ENCODE data around the gene INPP5A.

Gene INPP5A

GRCh38 chr10:132627666-132628531, 90.3 kb downstream of the INPP5A start:
- intact Hi-C loops (cut with DNase I) = no loop called here
- peak in 21 of 42 donors; percentile 33 to 79 (median 57) for DNase-seq

DNA sequence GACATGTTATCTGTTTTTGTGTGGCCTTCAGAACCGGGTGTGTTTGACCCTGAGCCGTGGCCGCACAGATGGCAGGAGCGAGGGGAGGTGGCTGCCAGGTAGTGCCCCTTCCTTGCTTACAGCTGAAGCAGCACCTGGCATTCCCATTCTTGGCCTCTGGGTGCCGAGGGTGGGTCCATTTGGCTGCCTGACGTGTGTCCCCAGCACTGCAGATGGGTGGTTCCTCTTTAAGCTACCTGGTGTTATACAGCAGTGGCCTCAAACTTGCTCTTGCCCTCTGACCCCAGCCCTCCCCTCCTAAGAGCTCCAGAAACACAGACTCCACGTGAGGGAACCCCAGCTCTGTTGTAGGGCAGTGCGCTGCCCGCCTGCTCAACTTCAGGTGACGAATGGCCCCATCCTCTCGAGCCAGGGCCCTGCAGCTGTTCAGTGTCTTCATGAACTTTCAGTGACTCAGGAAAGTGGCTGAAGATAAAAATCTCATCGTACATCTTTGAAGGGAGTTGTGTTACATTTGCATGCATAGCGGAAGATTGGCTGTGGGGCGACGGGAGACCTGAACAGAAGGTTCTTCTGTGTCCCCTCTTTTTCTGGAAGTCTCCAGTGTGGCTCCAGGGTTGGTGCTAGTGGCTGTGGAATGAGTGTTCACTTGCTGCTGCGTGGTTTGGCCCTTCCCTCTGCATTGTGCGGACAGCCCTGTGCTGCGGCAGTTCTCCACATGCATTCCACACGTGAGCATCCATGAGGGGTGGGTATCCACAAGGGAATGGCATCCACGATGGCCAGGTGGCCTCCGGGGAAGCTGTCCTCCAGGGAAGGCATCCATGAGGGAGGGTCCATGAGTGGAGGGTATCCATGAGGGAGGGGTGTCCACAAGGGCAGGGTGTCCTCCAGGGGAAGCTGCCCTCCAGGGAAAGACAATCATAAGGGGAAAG, 91.6 kb downstream of the INPP5A start:
- DNase-seq = peak in 8 of 42 donors; percentile 1 to 34 (median 16)
- intact Hi-C loops (cut with DNase I) = no loop called here

- intact Hi-C loops (cut with DNase I) = loop anchor here (10.0 kb wide), 1 partner anchor 235 kb away; the partner anchor contains the start of gene PWWP2B
These were observed 92.6 kb downstream of the INPP5A start for GRCh38 chr10:132630156-132630555.

DNA sequence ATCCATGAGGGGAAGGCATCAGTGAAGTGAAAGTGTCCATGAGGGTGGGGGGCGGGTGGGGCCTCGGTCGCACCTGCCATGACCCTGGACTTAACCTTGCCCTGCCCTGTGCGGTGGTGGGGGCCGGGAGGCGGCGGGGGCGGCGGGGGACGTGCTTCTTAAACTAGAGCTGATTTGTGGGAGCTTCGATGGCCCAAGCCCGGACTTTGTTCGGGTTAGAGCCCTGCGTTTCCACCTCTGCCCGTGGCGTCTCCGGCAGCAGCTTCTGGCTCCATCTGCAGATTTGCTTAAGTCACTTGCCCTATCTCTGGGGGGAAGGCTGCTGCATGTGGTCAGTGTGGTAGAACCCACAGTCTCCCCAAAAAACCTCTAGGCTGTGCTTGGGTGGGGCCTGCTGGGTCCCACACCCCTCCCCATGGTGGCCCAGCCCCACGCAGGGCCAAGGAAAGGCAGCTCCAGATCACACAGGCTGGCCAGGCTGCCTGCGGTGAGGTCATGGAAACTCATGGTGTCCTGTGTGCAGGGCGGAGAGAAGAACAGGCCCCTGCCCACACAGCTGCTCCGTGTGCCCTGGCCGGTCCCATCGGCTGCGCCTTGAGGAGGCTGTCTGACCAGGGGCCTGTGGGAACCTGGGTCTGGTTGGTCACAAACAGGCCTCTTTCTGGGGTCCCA, 93.2 kb downstream of the INPP5A start:
- peak in 13 of 42 donors; percentile 23 to 64 (median 35) for DNase-seq
- intact Hi-C loops (cut with DNase I) = loop anchor here (10.0 kb wide), 1 partner anchor 236 kb away; the partner anchor contains the start of gene PWWP2B

More at GRCh38 chr10:132630156-132630555, 92.6 kb downstream of the INPP5A start:
- DNase-seq = peak in 2 of 42 donors; percentile 3 to 7

DNA sequence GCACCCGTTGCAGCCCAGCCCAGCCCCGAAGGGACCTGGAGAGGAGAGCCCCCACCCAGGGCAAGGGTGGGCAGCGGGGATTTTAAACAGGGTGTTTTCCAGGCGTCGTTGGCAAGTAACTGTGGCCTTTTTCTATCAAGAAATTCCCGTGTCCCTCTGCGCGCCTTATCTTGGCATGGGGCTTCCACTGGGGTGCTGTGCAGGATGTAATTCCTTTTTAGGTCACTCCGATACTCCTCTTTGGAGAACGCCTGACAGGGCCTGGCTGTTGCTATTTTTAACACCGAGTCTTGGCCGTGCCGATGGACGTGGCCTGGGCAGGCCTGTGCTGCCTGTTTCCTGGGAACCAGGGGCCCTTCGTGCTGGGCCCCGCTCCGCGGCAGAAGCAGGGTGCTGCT, 93.8 kb downstream of the INPP5A start:
- peak in 13 of 42 donors; percentile 21 to 56 (median 44) for DNase-seq
- intact Hi-C loops (cut with DNase I) = loop anchor here (10.0 kb wide), 1 partner anchor 237 kb away; the partner anchor contains the start of gene PWWP2B

DNA sequence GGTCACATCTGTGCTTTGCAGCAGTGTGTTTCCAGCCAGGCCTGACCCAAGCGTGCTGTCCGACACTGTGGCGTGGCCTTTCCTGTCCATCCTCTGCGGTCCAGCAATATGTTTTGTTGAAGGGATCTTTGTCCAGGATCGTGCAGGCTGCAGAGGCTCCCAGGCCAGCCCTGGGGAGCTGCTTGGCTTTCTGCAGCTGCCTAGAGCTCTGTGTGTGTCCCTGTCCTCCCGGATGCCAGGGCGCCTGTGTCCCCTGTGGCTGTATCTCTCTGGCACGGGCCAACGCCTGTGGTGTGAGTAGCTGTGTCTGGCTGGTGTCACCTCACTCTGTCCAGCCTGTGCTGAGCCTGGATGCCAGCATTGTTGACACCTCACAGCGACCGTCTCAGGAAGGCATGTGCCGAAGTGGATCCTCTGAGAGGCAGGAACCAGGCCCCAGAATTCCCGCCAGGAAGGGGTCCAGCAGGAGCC, 94.5 kb downstream of the INPP5A start:
- intact Hi-C loops (cut with DNase I) = loop anchor here (10.0 kb wide), 1 partner anchor 237 kb away; the partner anchor contains the start of gene PWWP2B
- peak in 19 of 42 donors; percentile 28 to 66 (median 55) for DNase-seq

GRCh38 chr10:132632851-132633684, 95.5 kb downstream of the INPP5A start:
- peak in 12 of 42 donors; percentile 8 to 45 (median 22) for DNase-seq
- intact Hi-C loops (cut with DNase I) = loop anchor here (10.0 kb wide), 1 partner anchor 238 kb away; the partner anchor contains the start of gene PWWP2B

GRCh38 chr10:132634241-132634946, 96.8 kb downstream of the INPP5A start:
- peak in 21 of 42 donors; percentile 26 to 81 (median 60) for DNase-seq
- intact Hi-C loops (cut with DNase I) = loop anchor here (10.0 kb wide), 1 partner anchor 240 kb away; the partner anchor contains the start of gene PWWP2B

- intact Hi-C loops (cut with DNase I) = loop anchor here (10.0 kb wide), 1 partner anchor 240 kb away; the partner anchor contains the start of gene PWWP2B
- peak in 7 of 42 donors; percentile 6 to 30 (median 16) for DNase-seq
These were observed 97.3 kb downstream of the INPP5A start for GRCh38 chr10:132634947-132635271.

DNA sequence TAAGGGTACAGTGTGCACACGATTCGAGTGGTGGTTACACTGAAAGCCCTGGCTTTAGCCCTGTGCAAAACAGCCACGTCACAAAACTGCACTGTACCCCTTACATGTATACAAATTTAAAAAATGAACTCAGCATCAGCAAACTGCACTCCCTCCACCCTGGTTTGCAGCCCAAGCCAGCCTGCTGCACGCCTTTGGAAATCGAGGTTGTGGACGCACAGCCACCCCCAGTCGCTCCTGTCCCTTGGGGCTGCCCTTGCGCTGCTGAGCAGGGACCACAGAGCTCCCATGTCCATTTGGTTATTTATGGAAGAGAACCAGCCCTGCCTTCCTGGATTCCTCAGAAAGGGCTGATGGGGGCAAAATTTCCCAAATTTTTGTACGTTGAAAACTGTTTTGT, 98.8 kb downstream of the INPP5A start:
- intact Hi-C loops (cut with DNase I) = loop anchor here (2.0 to 10.0 kb wide), 2 partner anchors 178 to 242 kb away; partner anchors contain the start of gene PWWP2B
- DNase-seq = peak in 9 of 42 donors; percentile 1 to 41 (median 13)

- intact Hi-C loops (cut with DNase I) = loop anchor here (2.0 to 10.0 kb wide), 2 partner anchors 179 to 243 kb away; partner anchors contain the start of gene PWWP2B
- DNase-seq = peak in 27 of 42 donors; percentile 8 to 83 (median 34)
These were observed 100.0 kb downstream of the INPP5A start for GRCh38 chr10:132637477-132638129.

- intact Hi-C loops (cut with DNase I) = loop anchor here (10.0 kb wide), 1 partner anchor 243 kb away; the partner anchor contains the start of gene PWWP2B
- DNase-seq = peak in 17 of 42 donors; percentile 7 to 40 (median 19)
These were observed 100.5 kb downstream of the INPP5A start for GRCh38 chr10:132638130-132638515.

GRCh38 chr10:132639470-132639869, 101.9 kb downstream of the INPP5A start:
- peak in 7 of 42 donors; percentile 0 to 14 (median 7) for DNase-seq
- intact Hi-C loops (cut with DNase I) = loop anchor here (10.0 kb wide), 1 partner anchor 245 kb away; the partner anchor contains the start of gene PWWP2B

DNA sequence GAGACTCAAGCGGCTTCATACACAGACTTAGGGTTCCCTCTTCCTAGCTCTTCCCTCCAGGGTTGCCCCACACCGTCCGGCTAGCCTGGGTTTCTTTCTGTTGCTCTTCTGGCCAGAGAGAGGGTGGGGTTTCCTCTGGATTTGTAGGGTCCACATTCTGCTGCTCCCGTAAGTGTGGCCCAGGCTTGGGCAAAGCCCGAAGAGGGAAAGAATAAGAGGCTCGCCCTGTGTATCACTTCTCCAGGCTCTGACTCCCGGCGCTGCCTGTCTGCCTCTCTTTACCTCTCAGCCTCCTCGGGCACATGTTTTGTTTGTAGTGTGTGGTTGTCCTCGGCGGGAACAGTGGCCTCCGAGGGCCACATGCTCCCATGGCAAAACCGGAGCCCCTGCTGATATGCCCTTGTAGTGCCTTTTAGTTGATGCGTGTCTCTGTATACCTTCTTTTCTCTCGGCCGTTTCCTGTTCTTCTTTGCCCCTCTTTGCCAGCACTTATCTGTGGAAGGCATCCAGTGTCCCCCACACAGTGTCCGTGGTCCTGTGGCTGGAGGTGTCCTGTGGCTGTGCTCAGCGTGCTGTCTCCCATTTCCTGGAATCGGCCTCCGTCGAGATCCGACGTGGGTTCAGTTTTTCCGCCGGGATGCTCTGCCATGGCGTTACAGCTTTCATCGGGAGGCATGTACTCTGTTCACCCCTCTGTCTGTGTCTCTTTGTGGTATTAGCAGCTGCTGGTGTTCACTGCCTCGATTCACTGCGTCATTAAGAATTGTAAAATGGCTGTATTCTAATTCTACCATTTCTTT, 102.9 kb downstream of the INPP5A start:
- intact Hi-C loops (cut with DNase I) = loop anchor here (5.0 kb wide), 1 partner anchor 98 kb away; no protein-coding TSS in a partner anchor
- DNase-seq = peak in 22 of 42 donors; percentile 6 to 51 (median 26)

GRCh38 chr10:132641401-132641800, 103.8 kb downstream of the INPP5A start:
- DNase-seq = peak in 18 of 42 donors; percentile 2 to 52 (median 30)
- intact Hi-C loops (cut with DNase I) = loop anchor here (5.0 kb wide), 1 partner anchor 99 kb away; no protein-coding TSS in a partner anchor

Data from head of caudate nucleus (tissue), 42 donors.